Endodermal cell (in vitro differentiated cells): Measurements from ENCODE around the gene SEMA3B. TPM values are rescaled to one million over a fixed set of nuclear protein-coding genes. Genes with fewer than 3 reads are reported as not detected.

Source experiments
- DNase-seq: peaks from one replicate; pipeline ENCODE4 v3.0.0-alpha.2; 2017
- H3K27ac ChIP-seq: 2 replicates; pipeline ENCODE4 v1.5.1; 2013; ENCODE audit warnings: mild to moderate bottlenecking, low read depth, low read length, moderate library complexity
- H3K27me3 ChIP-seq: 2 replicates; pipeline ENCODE4 v1.6.1; 2013; ENCODE audit warnings: mild to moderate bottlenecking, low read length, moderate library complexity; ENCODE audit not compliant: insufficient read depth, control insufficient read depth, poor library complexity, severe bottlenecking
- H3K36me3 ChIP-seq: 2 replicates; pipeline ENCODE4 v1.7.0; 2013; ENCODE audit warnings: mild to moderate bottlenecking, low read length, moderate library complexity; ENCODE audit not compliant: control insufficient read depth, insufficient read depth
- H3K4me1 ChIP-seq: one replicate; pipeline ENCODE4 v1.7.0; 2013; ENCODE audit warnings: low read length; ENCODE audit not compliant: control insufficient read depth, insufficient read depth
- H3K4me3 ChIP-seq: 2 replicates; pipeline ENCODE4 v1.5.1; 2013; ENCODE audit warnings: mild to moderate bottlenecking, low read length, moderate library complexity
- H3K9ac ChIP-seq: 2 replicates; pipeline ENCODE4 v1.6.1; 2013; ENCODE audit warnings: mild to moderate bottlenecking, low read length, moderate library complexity; ENCODE audit not compliant: poor library complexity, severe bottlenecking; ENCODE audit errors: extremely low read depth
- H3K9me3 ChIP-seq: 2 replicates; pipeline ENCODE4 v1.6.1; 2013; ENCODE audit warnings: mild to moderate bottlenecking, low read length, moderate library complexity; ENCODE audit not compliant: control insufficient read depth
- H3K27ac Mint-ChIP-seq: 2 replicates; pipeline ENCODE4 v1.8.0; 2020; ENCODE audit warnings: mixed read lengths
- H3K27me3 Mint-ChIP-seq: 2 replicates; pipeline ENCODE4 v1.8.0; 2021; ENCODE audit warnings: mild to moderate bottlenecking, mixed read lengths; ENCODE audit not compliant: insufficient read depth
- H3K36me3 Mint-ChIP-seq: 2 replicates; pipeline ENCODE4 v1.8.0; 2020; ENCODE audit warnings: low read depth, mixed read lengths
- H3K4me1 Mint-ChIP-seq: 2 replicates; pipeline ENCODE4 v1.8.0; 2020; ENCODE audit warnings: mixed read lengths
- H3K4me3 Mint-ChIP-seq: 2 replicates; pipeline ENCODE4 v1.8.0; 2020; ENCODE audit warnings: mild to moderate bottlenecking, moderate library complexity, mixed read lengths
- H3K9me3 Mint-ChIP-seq: 2 replicates; pipeline ENCODE4 v1.8.0; 2020; ENCODE audit warnings: mild to moderate bottlenecking, mixed read lengths
- WGBS, 2 experiments: methylation state at CpG; one replicate each; pipeline versions ENCODE4 v1.1.5 to v1.1.7; 2013; ENCODE audit warnings: missing lambda C conversion rate in 2 of 2, mixed read lengths in 1 of 2; ENCODE audit not compliant: insufficient coverage in 1 of 2, insufficient read length in 1 of 2; 5-methylcytosine and 5-hydroxymethylcytosine counted together
- total RNA-seq, 2 donors: library from RNA; stranded (reverse); fragmentation: NEBNext Ultra II Directional in 1 of 2; extraction: Animal tissue kit (Norgen Biotek cat#: 25700) in 1 of 2; gene quantifications; 2 replicates in 1 of 2; 3 replicates in 1 of 2; pipeline ENCODE4 v1.2.1, GENCODE V29; 2021
- TF ChIP-seq, protein P1 (sequence below): fragments of 200-600 bp; sonication (generic); conservative IDR thresholded peaks from 2 replicates; pipeline ENCODE4 v1.5.0; 2021; ENCODE audit warnings: antibody characterized with exemption, mild to moderate bottlenecking

The SEMA3B gene
- total RNA-seq, 2 donors from 2014 or later, result 6.5 to 10.3 TPM

DNA sequence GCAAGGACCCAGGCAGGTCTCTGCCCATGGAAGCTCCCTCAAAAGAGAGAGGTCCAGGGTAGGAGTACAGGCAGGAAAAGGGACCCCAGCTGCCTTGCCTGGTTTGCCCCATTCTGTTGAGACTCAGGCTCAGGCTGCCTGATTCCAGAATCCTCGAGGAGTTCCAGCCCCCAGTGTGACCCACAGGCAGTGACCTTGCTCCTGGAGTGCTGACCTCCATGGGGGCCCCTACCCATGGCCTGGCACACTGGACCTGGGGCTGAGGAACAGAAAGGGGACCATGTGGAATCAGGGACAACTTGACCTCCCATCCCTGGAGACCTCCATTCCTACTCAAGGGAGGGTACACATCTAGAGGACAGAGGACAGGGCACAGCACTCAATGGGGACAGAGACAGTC, 3.4 kb upstream of the SEMA3B start:
- Histone ChIP-seq H3K4me1 (peaks cover 14% of the 10 kb centered on the region), H3K36me3 (no peaks in the 10 kb centered on the region), H3K4me3 (no peak overlapping the region), H3K9me3 (no peaks in the 10 kb centered on the region), H3K27ac (peak overlapping the region; percentile 92), H3K27me3 (no peaks in the 10 kb centered on the region), H3K9ac (no peak overlapping the region)
- Mint-ChIP-seq H3K36me3 (no peaks in the 10 kb centered on the region), H3K4me1 (peaks cover 27% of the 10 kb centered on the region), H3K9me3 (no peaks in the 10 kb centered on the region), H3K4me3 (no peak overlapping the region), H3K27me3 (peaks cover 4% of the 10 kb centered on the region), H3K27ac (peak overlapping the region; percentile 64)
- TF ChIP-seq, protein P1, sequence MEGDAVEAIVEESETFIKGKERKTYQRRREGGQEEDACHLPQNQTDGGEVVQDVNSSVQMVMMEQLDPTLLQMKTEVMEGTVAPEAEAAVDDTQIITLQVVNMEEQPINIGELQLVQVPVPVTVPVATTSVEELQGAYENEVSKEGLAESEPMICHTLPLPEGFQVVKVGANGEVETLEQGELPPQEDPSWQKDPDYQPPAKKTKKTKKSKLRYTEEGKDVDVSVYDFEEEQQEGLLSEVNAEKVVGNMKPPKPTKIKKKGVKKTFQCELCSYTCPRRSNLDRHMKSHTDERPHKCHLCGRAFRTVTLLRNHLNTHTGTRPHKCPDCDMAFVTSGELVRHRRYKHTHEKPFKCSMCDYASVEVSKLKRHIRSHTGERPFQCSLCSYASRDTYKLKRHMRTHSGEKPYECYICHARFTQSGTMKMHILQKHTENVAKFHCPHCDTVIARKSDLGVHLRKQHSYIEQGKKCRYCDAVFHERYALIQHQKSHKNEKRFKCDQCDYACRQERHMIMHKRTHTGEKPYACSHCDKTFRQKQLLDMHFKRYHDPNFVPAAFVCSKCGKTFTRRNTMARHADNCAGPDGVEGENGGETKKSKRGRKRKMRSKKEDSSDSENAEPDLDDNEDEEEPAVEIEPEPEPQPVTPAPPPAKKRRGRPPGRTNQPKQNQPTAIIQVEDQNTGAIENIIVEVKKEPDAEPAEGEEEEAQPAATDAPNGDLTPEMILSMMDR, result no peak
- no peak for DNase-seq
- WGBS, 2 experiments, result 81 to 100% methylated on average over 1 of the region's 1 CpG

DNA sequence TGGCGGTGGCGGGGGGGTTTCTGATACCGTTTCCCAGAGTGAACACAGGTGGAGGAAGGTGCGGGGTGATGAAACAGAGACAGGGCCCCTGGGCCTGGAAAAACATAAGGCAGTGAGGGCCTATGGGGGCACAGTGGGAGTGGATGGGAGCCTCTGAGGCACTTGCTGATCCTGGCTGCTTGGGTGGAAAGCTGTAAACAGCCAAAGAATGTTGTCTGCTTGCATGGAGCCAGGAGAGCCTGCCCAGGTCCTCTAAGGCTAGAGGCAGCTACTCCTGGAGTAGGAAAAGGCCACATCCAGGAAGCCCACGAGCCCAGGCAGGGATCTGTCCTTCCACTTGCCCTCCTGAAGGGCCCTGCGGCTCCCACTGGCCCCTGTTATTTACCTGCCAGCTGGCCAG, 2.9 kb upstream of the SEMA3B start:
- no peak overlapping the region for H3K9ac ChIP-seq
- H3K9me3 ChIP-seq, result no peaks in the 10 kb centered on the region
- TF ChIP-seq, protein P1, result no peak
- WGBS, 2 experiments, result 89 to 93% methylated on average over 2 to 6 of the region's 6 CpGs
- Mint-ChIP-seq H3K27me3 (peaks cover 4% of the 10 kb centered on the region), H3K9me3 (no peaks in the 10 kb centered on the region), H3K27ac (peak overlapping the region; percentile 64), H3K36me3 (no peaks in the 10 kb centered on the region), H3K4me3 (no peak overlapping the region), H3K4me1 (peaks cover 25% of the 10 kb centered on the region)
- H3K27ac ChIP-seq, result peak overlapping the region; percentile 92
- no peaks in the 10 kb centered on the region for H3K36me3 ChIP-seq
- DNase-seq, result peak; percentile 57
- no peak overlapping the region for H3K4me3 ChIP-seq
- no peaks in the 10 kb centered on the region for H3K27me3 ChIP-seq
- H3K4me1 ChIP-seq, result peaks cover 9% of the 10 kb centered on the region

DNA sequence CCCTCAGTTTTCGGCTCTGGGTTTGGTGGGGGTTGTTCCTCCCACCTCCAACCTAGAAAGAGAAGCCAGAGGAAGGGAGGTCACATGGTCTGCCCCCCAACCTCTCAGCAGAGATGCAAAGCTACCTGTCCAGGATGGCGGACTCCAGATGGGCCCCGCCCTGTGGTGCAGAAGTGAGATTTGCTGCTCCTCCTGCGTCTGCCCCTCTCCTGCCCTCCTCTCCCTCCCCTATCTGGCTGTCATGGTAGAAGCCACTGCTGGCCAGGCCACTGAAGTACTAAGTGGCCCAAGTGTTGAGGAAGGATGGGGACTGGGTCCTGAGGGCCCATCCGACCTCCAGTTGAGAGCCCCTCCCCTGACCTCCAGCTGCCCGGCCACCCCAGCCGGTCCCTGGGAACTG, 2.1 kb upstream of the SEMA3B start:
- H3K4me1 ChIP-seq, result peaks cover 9% of the 10 kb centered on the region

More for the DNA sequence above, 2.1 kb upstream of the SEMA3B start:
- Histone ChIP-seq H3K9me3 (no peaks in the 10 kb centered on the region), H3K4me3 (no peak overlapping the region), H3K36me3 (no peaks in the 10 kb centered on the region), H3K27me3 (no peaks in the 10 kb centered on the region), H3K9ac (no peak overlapping the region), H3K27ac (no peak overlapping the region)
- peaks cover 4% of the 10 kb centered on the region for H3K27me3 Mint-ChIP-seq
- peaks cover 22% of the 10 kb centered on the region for H3K4me1 Mint-ChIP-seq
- no peak overlapping the region for H3K27ac Mint-ChIP-seq
- H3K4me3 Mint-ChIP-seq, result peak overlapping the region; percentile 19
- TF ChIP-seq, protein P1, result no peak
- no peaks in the 10 kb centered on the region for H3K9me3 Mint-ChIP-seq
- no peaks in the 10 kb centered on the region for H3K36me3 Mint-ChIP-seq
- WGBS, 2 experiments, result 83 to 94% methylated on average over 1 to 7 of the region's 7 CpGs
- no peak for DNase-seq
